KMS-11 (cell line): ENCODE measurements around the gene TSPAN14.

Experiments
- H2AFZ ChIP-seq: fragments of 200-600 bp; sonication (generic); 2 replicates; pipeline ENCODE4 v1.6.1; 2016; ENCODE audit warnings: antibody characterized with exemption, mixed run types, low read depth
- H3K27ac ChIP-seq: fragments of 200-600 bp; sonication (generic); 2 replicates; pipeline ENCODE4 v1.6.1; 2016; ENCODE audit warnings: mild to moderate bottlenecking, mixed run types
- H3K27me3 ChIP-seq: fragments of 200-600 bp; sonication (generic); 2 replicates; pipeline ENCODE4 v1.6.1; 2017; ENCODE audit warnings: mild to moderate bottlenecking, low read depth, mixed run types, moderate library complexity; ENCODE audit not compliant: insufficient read depth
- H3K36me3 ChIP-seq: fragments of 200-600 bp; sonication (generic); 2 replicates; pipeline ENCODE4 v1.6.1; 2017; ENCODE audit warnings: mild to moderate bottlenecking, mixed run types; ENCODE audit not compliant: insufficient read depth
- H3K4me1 ChIP-seq: fragments of 200-600 bp; sonication (generic); 2 replicates; pipeline ENCODE4 v1.6.1; 2016; ENCODE audit warnings: mild to moderate bottlenecking, low read depth, mixed run types; ENCODE audit not compliant: poor library complexity, severe bottlenecking
- H3K4me2 ChIP-seq: fragments of 200-600 bp; sonication (generic); 2 replicates; pipeline ENCODE4 v1.7.0; 2016; ENCODE audit warnings: mild to moderate bottlenecking, mixed run types
- H3K4me3 ChIP-seq: fragments of 200-600 bp; sonication (generic); IDR thresholded peaks from 2 replicates; pipeline ENCODE4 v1.6.1; 2017; ENCODE audit warnings: low read depth, low read length, mixed read lengths; ENCODE audit not compliant: insufficient read depth
- H3K79me2 ChIP-seq: fragments of 200-600 bp; sonication (generic); 2 replicates; pipeline ENCODE4 v1.6.1; 2016; ENCODE audit warnings: low read depth, mixed run types; ENCODE audit not compliant: insufficient read depth
- H3K9ac ChIP-seq: fragments of 200-600 bp; sonication (generic); 2 replicates; pipeline ENCODE4 v1.6.1; 2016; ENCODE audit warnings: mild to moderate bottlenecking, mixed run types
- H4K20me1 ChIP-seq: fragments of 200-600 bp; sonication (generic); 2 replicates; pipeline ENCODE4 v1.6.1; 2016; ENCODE audit warnings: mild to moderate bottlenecking, mixed run types; ENCODE audit not compliant: insufficient read depth
- TF ChIP-seq, protein P1 (sequence below): fragments of 200-600 bp; sonication (generic); conservative IDR thresholded peaks from 2 replicates; pipeline ENCODE4 v1.6.1; 2017; ENCODE audit warnings: low read depth, mild to moderate bottlenecking, antibody characterized with exemption, low read length, moderate library complexity, mixed read lengths

The TSPAN14 gene, protein sequence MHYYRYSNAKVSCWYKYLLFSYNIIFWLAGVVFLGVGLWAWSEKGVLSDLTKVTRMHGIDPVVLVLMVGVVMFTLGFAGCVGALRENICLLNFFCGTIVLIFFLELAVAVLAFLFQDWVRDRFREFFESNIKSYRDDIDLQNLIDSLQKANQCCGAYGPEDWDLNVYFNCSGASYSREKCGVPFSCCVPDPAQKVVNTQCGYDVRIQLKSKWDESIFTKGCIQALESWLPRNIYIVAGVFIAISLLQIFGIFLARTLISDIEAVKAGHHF

DNA sequence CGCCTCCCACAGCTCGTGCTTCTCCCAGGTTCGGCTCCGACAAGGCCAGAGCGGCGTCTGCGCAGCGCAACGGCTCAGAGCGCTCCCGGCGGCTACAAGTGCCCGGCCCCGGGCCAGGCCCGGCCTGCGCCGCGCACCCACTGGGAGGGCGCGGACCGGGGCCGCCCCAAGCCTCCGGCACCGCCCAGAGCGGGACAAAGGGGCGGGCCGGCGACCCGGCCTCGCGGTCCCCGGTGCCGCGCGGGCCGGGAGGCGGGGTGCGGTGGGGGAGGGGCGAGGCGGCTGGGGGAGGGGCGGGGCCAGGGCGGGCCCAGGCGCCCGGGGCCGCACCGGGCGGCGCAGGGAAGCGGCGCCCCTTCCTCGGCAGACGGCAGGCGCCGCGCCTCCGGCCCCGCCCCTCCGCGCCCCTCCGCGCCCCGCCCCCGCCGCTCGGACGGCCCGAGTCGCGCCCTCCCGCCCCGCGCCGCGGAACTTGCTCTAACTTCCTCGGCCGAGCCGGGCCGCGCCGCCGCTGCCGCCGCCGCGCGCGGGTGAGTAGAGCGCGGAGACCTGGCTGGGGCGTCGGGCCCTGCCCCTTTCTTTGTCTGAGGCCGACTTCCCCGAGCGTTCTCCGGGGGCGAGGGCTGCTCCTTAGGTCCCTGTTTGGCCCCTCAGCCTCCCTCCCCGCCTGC, at the start of gene TSPAN14:
TSPAN14 (plus strand) TSS at position 469 of the 671 bp plus-strand sequence. CDS start 34,924 bp downstream, outside the sequence.
- peaks cover 42% of the 10 kb centered on the region for H3K4me1 ChIP-seq
- no peaks in the 10 kb centered on the region for H3K27me3 ChIP-seq
- H3K79me2 ChIP-seq, result peaks cover 20% of the 10 kb centered on the region; the same call in 1 of the 2 replicates
- peak within 1 kb of the TSS; percentile 83 for H3K4me2 ChIP-seq
- H3K27ac ChIP-seq, result peak within 1 kb of the TSS; percentile 32; the same call in 1 of the 2 replicates
- no peaks in the 10 kb centered on the region for H4K20me1 ChIP-seq
- H2AFZ ChIP-seq, result peak within 1 kb of the TSS; percentile 90
- H3K9ac ChIP-seq, result peak within 1 kb of the TSS; percentile 61; the same call in 1 of the 2 replicates
- no peaks in the 10 kb centered on the region for H3K36me3 ChIP-seq
- no peak within 1 kb of the TSS for H3K4me3 ChIP-seq
- TF ChIP-seq, protein P1, sequence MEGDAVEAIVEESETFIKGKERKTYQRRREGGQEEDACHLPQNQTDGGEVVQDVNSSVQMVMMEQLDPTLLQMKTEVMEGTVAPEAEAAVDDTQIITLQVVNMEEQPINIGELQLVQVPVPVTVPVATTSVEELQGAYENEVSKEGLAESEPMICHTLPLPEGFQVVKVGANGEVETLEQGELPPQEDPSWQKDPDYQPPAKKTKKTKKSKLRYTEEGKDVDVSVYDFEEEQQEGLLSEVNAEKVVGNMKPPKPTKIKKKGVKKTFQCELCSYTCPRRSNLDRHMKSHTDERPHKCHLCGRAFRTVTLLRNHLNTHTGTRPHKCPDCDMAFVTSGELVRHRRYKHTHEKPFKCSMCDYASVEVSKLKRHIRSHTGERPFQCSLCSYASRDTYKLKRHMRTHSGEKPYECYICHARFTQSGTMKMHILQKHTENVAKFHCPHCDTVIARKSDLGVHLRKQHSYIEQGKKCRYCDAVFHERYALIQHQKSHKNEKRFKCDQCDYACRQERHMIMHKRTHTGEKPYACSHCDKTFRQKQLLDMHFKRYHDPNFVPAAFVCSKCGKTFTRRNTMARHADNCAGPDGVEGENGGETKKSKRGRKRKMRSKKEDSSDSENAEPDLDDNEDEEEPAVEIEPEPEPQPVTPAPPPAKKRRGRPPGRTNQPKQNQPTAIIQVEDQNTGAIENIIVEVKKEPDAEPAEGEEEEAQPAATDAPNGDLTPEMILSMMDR, result no peak

DNA sequence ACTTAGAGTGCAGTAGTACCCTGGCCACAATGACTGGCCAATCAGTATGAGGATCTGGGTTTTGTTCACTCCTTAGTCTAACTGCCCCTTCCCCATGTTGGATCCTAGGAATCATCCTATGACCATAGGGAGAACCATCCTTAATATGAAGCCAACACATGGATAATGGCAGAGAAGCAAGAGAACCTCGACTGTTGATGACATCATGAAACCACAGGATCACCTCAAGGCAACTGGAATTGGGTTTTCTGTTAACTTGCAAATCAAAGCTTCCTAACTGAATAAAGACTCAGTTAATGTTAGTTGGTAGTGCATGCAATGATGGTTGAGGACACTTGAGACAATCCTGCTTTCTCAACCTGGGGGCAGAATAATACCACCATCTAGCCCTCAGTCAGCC, 49.1 kb upstream of the TSPAN14 start:
- H3K36me3 ChIP-seq, result no peaks in the 10 kb centered on the region
- H2AFZ ChIP-seq, result no peak overlapping the region
- H3K27me3 ChIP-seq, result no peaks in the 10 kb centered on the region
- H3K4me1 ChIP-seq, result no peaks in the 10 kb centered on the region
- H3K27ac ChIP-seq, result no peak overlapping the region
- no peak overlapping the region for H3K4me2 ChIP-seq
- TF ChIP-seq, protein P1, result no peak
- no peak overlapping the region for H3K4me3 ChIP-seq
- H3K9ac ChIP-seq, result no peak overlapping the region
- H4K20me1 ChIP-seq, result no peaks in the 10 kb centered on the region
- no peaks in the 10 kb centered on the region for H3K79me2 ChIP-seq

DNA sequence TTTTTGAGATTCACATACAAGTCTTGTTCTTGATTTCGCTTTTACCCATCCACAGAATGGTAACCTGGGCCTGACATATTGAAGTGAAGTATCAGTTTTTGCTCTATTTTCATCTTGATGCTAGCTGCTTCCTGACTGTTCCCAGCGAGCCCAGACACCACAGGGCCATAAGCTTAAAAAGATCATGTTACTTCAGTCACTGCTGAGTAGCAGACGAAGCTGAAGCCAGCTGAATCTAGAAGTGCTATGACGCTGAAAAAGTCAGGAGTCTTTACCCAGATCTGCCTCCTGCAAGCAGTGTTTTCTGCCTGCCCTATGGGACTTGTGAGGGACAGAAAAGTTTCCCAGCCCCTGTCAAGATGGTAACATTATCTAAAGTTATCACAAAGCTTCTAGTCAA, 48.5 kb upstream of the TSPAN14 start:
- Histone ChIP-seq H3K4me2 (no peak overlapping the region), H3K27ac (no peak overlapping the region), H3K9ac (no peak overlapping the region), H2AFZ (no peak overlapping the region), H4K20me1 (no peaks in the 10 kb centered on the region), H3K4me3 (no peak overlapping the region), H3K79me2 (no peaks in the 10 kb centered on the region), H3K36me3 (no peaks in the 10 kb centered on the region), H3K4me1 (no peaks in the 10 kb centered on the region), H3K27me3 (no peaks in the 10 kb centered on the region)
- TF ChIP-seq, protein P1, result no peak

DNA sequence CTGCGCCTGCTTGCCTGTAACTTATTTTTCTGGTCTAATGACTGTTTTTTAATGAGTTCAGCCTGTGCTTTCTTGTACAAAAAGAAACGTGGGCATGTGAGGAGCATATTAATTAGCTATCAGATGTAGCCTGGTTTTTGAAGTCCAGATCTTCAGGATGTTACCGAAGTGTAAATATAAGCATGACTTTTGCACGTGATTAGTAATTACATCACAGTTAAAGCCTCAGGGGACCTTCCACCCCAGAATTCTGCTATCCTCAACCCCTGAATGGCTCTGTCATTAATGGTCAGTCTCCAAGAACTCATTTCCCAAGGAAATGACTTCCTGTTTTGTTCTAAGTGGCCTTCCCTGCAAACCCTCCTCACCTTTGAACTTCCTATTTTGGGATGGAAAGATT, 47.9 kb upstream of the TSPAN14 start:
- Histone ChIP-seq H4K20me1 (no peaks in the 10 kb centered on the region), H3K27ac (no peak overlapping the region), H3K27me3 (no peaks in the 10 kb centered on the region), H3K79me2 (no peaks in the 10 kb centered on the region), H3K4me1 (no peaks in the 10 kb centered on the region), H2AFZ (no peak overlapping the region), H3K36me3 (no peaks in the 10 kb centered on the region), H3K4me3 (no peak overlapping the region), H3K4me2 (no peak overlapping the region), H3K9ac (no peak overlapping the region)
- TF ChIP-seq, protein P1, result no peak
